Fibroblast of lung (primary cell): Measurements from ENCODE around the gene NEK6.

Experiments used
- EZH2 ChIP-seq: IDR thresholded peaks from 2 replicates; pipeline ENCODE4 v1.5.1; 2012; ENCODE audit warnings: low read length, control low read depth, mild to moderate bottlenecking; ENCODE audit errors: missing control alignments
- TF ChIP-seq, protein P1 (sequence below), 2 donors: IDR thresholded peaks in 1 of 2; conservative IDR thresholded peaks in 1 of 2; 1 replicate in 1 of 2; 2 replicates in 1 of 2; pipeline ENCODE4 v1.5.1; 2011 to 2012; ENCODE audit warnings: low read length in 2 of 2, control low read depth in 1 of 2, inconsistent platforms in 1 of 2, low read depth in 1 of 2, mild to moderate bottlenecking in 1 of 2

DNA sequence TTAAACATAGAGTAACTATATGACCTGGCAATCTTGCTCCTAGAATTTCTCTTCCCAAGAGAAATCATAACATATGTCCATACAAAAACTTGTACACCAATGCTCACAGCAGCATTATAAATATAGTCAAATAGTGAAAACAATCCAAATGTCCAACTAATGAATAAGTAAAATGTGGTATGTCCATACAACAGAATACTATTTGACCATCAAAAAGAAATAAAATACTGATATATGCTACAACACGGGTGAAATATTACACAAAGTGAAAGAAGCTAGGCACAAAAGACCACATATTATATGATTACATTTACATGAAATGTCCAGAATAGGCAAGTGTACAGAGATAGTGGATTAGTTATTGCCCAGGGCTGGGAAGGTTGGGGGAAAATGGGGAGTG is 116.1 kb downstream of the NEK6 start:
- no peak for TF ChIP-seq EZH2
- TF ChIP-seq, protein P1, sequence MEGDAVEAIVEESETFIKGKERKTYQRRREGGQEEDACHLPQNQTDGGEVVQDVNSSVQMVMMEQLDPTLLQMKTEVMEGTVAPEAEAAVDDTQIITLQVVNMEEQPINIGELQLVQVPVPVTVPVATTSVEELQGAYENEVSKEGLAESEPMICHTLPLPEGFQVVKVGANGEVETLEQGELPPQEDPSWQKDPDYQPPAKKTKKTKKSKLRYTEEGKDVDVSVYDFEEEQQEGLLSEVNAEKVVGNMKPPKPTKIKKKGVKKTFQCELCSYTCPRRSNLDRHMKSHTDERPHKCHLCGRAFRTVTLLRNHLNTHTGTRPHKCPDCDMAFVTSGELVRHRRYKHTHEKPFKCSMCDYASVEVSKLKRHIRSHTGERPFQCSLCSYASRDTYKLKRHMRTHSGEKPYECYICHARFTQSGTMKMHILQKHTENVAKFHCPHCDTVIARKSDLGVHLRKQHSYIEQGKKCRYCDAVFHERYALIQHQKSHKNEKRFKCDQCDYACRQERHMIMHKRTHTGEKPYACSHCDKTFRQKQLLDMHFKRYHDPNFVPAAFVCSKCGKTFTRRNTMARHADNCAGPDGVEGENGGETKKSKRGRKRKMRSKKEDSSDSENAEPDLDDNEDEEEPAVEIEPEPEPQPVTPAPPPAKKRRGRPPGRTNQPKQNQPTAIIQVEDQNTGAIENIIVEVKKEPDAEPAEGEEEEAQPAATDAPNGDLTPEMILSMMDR (conservative IDR thresholded peaks at IDR 0.05 in 1 of 2, IDR thresholded peaks at IDR 0.05 in 1 of 2; ENCODE audit: low read depth in 1 of 2, low read length in 2 of 2), result no peak
